Measurements from ENCODE around the gene RUFY1.

Gene RUFY1

DNA sequence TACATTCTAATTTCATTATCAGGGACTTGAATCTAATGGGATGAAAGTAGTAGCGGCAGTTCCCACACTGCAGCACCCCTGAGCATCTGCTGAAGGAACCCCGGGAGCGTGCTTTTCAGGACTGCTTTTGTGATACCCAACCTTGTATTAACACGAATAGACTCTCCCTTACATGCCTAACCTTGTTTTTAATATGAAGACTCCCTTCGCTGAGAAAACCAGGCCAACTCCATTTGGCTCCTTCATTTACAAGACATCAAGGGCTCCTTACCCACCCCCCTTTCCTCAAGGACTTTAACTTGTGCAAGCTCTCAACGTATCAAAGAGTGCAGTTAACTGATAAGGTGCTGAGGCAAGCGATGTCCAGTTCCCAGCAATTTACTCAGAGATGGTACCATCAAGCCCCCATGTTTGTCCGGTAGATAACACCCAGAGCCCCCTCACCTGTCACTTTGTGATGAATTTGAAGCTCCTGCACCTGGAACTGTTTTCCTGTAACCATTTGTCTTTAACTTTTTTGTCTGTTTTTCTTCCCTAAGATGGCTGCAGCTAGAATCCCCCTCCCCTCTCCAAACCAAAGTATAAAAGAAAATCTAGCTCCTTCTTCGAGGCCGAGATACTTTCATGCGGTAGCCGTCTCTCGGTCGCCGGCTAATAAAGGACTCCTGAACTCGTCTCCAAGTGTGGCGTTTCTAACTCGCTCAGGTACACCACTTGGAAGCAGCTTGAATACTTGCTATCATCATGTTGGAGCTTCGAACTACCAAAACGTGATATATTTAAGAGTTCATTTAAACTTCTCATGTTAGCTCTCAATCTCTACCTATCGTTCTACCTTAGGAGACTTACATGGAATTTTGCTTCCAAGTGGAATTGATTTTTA is 62.5 kb downstream of the RUFY1 start:
- ChIA-PET CTCF (interaction anchor here (1.0 to 6.1 kb wide), 2 partner anchors 9 to 445 kb away, joined by 3 to 54 read pairs; partner anchors contain the start of gene HNRNPH1), POLR2A (interaction anchor here (1.3 to 4.3 kb wide), 3 partner anchors 10 to 12 kb away, joined by 3 to 37 read pairs (median 4); partner anchors contain the start of gene HNRNPH1)
- no peak overlapping the region for H3K4me3 ChIP-seq (ENCODE audit: low read depth, low read length)
- no peak for DNase-seq (ENCODE audit: low read depth, low spot score)
- TF ChIP-seq, protein P1, sequence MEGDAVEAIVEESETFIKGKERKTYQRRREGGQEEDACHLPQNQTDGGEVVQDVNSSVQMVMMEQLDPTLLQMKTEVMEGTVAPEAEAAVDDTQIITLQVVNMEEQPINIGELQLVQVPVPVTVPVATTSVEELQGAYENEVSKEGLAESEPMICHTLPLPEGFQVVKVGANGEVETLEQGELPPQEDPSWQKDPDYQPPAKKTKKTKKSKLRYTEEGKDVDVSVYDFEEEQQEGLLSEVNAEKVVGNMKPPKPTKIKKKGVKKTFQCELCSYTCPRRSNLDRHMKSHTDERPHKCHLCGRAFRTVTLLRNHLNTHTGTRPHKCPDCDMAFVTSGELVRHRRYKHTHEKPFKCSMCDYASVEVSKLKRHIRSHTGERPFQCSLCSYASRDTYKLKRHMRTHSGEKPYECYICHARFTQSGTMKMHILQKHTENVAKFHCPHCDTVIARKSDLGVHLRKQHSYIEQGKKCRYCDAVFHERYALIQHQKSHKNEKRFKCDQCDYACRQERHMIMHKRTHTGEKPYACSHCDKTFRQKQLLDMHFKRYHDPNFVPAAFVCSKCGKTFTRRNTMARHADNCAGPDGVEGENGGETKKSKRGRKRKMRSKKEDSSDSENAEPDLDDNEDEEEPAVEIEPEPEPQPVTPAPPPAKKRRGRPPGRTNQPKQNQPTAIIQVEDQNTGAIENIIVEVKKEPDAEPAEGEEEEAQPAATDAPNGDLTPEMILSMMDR (IDR thresholded peaks at IDR 0.05; ENCODE audit: insufficient read depth, low read length, missing control alignments) = no peak

DNA sequence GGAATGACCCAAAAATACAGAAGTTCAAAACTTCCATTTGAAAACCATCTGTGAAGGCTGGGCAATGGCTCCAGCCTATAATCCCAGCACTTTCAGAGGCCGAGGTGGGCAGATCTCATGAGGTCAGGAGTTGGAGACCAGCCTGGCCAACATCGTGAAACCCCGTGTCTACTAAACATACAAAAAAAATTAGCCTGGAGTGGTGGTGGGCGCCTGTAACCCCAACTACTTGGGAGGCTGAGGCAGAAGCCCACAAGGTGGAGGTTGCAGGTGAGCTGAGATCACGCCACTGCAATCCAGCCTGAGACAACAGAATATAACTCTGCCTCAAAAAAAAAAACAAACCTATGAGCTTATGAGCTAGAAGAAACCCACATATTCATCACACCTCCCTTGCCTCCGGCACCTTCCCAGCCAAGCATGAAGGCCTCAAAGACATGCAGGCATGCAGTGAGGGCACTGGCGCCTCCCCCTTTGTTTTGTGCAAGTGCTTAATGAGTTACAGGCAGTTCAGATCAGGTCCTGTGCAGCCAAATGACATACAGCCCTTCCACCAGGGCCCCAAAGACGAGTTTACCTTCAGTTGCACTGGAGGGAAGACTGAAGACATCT is 63.2 kb downstream of the RUFY1 start:
- H3K4me3 ChIP-seq (ENCODE audit: low read depth, low read length) = no peak overlapping the region
- CTCF ChIA-PET = interaction anchor here (0.6 to 6.1 kb wide), 3 partner anchors 8 to 446 kb away, joined by 3 to 54 read pairs (median 3); partner anchors contain the start of gene HNRNPH1
- POLR2A ChIA-PET = interaction anchor here (1.3 to 4.3 kb wide), 2 partner anchors 9 to 11 kb away, joined by 3 to 37 read pairs; partner anchors contain the start of gene HNRNPH1
- no peak for DNase-seq (ENCODE audit: low read depth, low spot score)
- TF ChIP-seq, protein P1 (IDR thresholded peaks at IDR 0.05; ENCODE audit: insufficient read depth, low read length, missing control alignments) = no peak

DNA sequence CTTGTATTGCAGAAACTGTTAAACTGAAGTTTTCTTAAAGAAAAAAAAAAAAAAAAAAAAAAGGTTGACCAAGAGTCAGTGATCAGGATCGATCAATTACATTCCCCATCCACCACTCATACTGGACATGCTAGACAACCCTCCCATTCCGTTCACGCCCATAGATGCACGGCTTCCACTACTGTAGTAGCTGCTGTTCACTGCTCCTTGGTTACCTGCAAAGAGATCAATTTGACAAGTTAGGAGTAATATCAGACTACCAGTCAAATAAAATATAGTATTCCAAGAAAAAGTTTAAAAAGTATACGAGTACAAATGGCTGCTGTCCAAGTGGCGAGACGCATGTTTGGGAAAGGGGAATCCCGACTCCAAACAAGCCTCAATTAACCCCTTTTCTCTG is 64.4 kb downstream of the RUFY1 start:
- no peak overlapping the region for H3K4me3 ChIP-seq (ENCODE audit: low read depth, low read length)
- TF ChIP-seq, protein P1 (IDR thresholded peaks at IDR 0.05; ENCODE audit: insufficient read depth, low read length, missing control alignments) = no peak
- ChIA-PET CTCF (interaction anchor here (6.1 kb wide), 1 partner anchor 7 kb away, joined by 54 read pairs; the partner anchor contains the start of gene HNRNPH1), POLR2A (interaction anchor here (0.7 to 1.2 kb wide), 3 partner anchors 9 to 1000 kb away, joined by 3 to 8 read pairs (median 3); partner anchors contain the start of gene HNRNPH1)
- no peak for DNase-seq (ENCODE audit: low read depth, low spot score)

DNA sequence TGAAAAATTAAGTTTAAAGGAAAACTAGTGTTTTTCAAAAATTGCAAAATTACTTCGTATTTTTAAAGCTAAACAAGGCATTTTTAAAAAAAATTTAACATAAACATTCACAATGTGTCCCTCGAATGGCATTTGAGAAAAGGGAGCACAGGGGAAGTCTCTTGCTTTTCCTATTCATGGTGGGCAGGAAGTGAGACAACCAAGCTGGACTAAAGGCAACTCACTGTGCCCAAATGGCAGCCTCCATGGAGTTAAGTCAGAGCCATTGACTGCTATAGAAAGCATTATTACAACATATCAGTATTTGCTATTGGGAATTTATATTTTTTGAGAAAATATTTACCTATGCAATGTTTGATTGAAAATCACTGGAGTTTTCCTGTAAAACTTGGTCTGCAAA is 64.8 kb downstream of the RUFY1 start:
- ChIA-PET POLR2A (interaction anchor here (0.7 to 1.2 kb wide), 3 partner anchors 8 to 1001 kb away, joined by 3 to 8 read pairs (median 3); partner anchors contain the start of gene HNRNPH1), CTCF (interaction anchor here (6.1 kb wide), 1 partner anchor 7 kb away, joined by 54 read pairs; the partner anchor contains the start of gene HNRNPH1)
- no peak overlapping the region for H3K4me3 ChIP-seq (ENCODE audit: low read depth, low read length)
- TF ChIP-seq, protein P1 (IDR thresholded peaks at IDR 0.05; ENCODE audit: insufficient read depth, low read length, missing control alignments) = no peak
- no peak for DNase-seq (ENCODE audit: low read depth, low spot score)

DNA sequence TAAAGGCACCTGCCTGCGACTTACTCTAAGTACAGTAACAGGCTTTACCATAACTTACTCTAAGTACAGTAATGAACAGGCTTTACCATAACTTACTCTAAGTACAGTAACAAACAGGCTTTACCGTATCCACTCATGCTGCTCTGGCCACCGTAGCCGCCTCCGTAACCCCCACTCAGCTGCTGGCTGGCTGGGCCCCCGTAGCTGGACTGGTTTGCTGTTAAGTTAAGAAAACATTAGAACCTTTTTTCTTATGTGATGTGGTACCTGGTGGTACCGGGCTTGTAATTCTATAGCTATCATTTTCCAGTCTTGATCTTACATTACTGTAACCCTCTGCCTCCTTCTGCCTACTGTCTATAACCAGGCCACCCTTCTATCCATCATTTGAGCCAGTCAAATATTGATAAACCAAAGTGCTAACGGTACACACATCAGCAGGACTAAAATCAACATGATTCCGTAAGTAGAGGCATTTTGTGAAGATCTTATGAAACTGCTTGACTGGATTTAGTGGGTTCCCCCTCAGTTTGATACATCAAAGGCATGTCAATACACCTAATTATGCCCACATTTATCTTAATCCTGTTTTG is 65.7 kb downstream of the RUFY1 start:
- ChIA-PET POLR2A (no interaction called here), CTCF (interaction anchor here (0.7 to 6.1 kb wide), 2 partner anchors 6 to 26 kb away, joined by 3 to 54 read pairs; partner anchors contain the start of gene HNRNPH1)
- DNase-seq (ENCODE audit: low read depth, low spot score) = no peak
- TF ChIP-seq, protein P1 (IDR thresholded peaks at IDR 0.05; ENCODE audit: insufficient read depth, low read length, missing control alignments) = no peak
- no peak overlapping the region for H3K4me3 ChIP-seq (ENCODE audit: low read depth, low read length)

Measured in AG04449 (cell line).